GM19099 (cell line): ENCODE results near the gene CPED1.

Source experiments
- POLR2A ChIP-seq: IDR thresholded peaks from 3 replicates; pipeline ENCODE4 v1.6.1; 2011; ENCODE audit warnings: low read depth; ENCODE audit not compliant: insufficient read length; ENCODE audit errors: extremely low read depth

The CPED1 gene

DNA sequence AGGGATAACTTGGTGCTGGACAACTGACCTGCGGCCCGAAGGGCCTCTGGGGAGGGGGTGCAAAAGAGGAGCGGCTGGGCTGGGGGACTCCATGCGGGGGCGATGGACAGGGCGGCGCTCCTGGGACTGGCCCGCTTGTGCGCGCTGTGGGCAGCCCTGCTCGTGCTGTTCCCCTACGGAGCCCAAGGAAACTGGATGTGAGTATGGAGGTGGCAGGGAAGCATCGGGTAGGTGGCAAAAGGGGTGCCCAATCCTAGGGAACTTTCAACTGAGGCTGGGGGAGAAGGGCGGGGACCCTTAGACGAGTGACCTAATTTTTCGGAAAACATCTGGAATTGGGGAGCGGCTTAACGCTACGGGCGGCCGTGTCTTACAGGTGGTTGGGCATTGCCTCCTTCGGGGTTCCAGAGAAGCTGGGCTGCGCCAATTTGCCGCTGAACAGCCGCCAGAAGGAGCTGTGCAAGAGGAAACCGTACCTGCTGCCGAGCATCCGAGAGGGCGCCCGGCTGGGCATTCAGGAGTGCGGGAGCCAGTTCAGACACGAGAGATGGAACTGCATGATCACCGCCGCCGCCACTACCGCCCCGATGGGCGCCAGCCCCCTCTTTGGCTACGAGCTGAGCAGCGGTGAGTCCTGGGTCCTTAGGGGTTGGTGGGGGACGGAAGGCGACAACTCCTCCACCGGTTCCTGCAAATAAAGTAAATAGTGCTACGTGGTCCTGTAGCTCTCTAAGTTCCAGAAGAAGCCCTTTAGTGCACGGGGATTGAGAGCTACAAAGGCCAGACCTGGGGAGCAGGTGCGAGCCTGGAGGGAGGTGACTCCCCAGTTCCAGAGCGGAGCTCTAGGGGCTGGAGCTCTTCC lies 340.9 kb downstream of the CPED1 start:
- TF ChIP-seq POLR2A, result no peak

DNA sequence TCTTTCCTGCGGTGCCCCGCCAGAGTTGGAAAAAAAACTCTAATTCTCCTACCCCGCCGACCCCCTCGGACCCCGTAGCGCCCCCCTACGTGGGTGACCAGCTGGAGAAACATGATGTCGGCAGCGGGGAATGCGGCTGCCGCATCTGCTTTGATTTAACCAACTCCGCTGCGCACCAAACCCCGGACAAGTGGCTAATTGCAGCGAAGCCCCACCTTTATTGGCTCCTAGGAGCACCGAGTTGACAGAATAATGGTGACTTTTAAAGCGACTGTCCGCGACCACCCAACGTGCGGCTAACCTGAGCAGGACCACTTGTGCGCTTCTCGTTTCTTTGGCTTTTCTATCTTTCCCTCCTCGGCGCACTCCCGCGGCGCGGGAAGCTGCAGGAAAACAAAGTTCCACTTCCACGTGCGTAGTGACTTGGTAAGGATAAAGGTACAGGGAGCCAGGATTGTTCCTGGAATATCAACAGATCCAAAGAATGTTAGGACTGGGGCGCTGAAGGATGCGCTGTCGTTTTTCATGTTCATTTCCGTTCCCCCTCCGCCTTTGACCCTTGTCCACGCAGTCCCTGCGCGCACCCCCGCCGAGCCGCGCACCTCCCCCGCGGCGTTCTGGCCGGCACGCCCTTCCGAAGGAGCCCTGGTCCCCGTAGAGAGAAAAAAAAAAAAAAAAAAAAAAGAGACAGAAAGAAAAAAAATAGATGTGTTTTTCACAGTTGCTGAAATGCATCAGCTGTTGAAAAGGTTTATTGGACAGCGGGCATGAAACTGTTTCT lies 341.7 kb downstream of the CPED1 start:
- no peak for TF ChIP-seq POLR2A

DNA sequence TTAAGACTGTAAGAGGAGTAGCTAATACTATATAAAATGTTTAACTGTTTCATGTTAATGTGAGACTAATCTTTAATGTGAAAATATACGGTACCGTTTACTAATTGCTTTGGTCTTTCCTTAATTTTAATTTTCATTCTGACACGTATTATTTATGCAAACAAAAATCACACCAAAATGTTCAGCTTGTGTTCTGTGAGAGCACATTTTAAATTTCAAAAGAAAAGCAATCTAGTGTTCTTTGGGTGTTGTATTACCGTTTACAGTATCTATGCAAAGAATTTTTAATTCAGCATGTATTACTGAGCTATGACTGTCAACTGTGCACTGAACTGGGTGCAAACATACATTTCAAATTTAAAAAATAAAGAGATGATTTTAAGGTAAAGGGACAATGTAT lies 342.5 kb downstream of the CPED1 start:
- no peak for TF ChIP-seq POLR2A

DNA sequence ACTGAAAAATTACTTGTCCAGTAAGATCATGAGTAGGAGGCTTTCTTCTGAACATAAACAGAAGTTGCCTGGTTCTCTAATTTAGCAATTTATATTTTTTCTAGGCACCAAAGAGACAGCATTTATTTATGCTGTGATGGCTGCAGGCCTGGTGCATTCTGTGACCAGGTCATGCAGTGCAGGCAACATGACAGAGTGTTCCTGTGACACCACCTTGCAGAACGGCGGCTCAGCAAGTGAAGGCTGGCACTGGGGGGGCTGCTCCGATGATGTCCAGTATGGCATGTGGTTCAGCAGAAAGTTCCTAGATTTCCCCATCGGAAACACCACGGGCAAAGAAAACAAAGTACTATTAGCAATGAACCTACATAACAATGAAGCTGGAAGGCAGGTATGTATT lies 343.1 kb downstream of the CPED1 start:
- TF ChIP-seq POLR2A, result no peak

DNA sequence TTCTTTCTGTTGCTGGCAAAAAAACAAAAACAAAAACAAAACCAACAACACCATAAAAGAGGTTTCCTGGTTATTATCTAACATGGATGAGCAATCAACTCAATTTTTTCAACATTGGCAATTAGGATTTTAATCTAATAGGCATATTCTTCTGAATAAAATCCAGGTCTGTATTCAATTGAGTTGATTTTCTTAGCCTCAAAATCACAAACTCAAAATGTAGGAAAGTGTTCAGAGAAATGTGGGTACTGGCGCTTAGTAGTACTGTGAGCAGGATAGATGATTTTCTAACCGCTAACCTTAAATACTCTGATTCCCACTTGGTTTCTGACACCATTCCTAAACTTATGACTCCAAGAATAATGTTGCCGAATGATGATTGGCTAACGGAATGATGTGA lies 345.9 kb downstream of the CPED1 start:
- no peak for TF ChIP-seq POLR2A

DNA sequence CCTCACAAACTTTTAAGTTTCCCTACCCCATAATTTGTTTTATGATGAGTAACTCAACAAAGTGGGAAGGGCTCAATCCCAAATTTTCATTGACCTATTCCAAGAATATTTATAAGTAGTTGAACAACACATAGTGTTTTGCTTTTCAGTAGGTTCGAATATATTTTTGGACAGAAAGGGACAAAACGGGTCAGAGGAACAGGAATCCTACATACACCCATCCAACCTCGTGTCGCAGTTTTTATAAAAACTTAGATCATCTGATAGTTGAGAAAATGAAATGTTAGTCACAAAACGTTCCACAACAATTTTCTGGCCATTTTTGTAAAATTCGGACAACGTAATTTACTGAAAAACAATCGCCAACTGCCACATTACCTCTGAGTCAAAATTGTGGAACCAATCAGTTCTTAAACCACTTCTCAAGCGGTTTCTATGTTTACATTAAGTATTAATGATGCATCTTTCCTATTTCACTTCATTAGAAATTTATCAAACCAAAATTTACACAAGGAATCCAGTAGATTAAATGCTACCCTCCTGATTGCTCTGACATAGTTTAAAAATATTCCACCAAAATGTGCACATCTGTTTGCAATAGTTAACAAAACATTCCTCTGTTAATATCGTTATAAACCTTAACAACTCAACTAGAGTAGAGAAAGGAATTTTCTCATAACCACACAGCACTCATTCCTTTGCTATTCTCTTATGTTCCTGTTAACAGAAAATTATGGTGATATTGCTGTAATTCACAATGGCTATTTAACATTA lies 346.6 kb downstream of the CPED1 start:
- no peak for TF ChIP-seq POLR2A

DNA sequence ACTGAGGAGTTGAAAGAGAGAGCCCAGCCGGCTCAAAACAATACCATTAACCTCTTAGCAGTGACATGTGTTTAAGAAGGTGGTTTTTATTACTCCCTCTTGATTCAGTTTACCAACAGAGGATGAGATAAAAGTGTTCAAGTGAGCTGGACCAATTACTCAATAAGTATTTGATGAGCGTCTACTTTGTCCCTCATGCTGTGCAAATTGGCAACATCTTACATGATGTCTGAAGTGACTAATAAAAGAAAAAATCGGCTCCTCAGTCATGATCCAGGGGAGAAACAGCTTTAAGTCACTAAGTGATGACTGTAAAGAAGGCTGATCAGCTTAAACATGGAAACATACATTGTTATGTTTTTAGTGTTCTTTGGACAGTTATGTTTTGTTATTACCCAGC lies 348.1 kb downstream of the CPED1 start:
- no peak for TF ChIP-seq POLR2A

DNA sequence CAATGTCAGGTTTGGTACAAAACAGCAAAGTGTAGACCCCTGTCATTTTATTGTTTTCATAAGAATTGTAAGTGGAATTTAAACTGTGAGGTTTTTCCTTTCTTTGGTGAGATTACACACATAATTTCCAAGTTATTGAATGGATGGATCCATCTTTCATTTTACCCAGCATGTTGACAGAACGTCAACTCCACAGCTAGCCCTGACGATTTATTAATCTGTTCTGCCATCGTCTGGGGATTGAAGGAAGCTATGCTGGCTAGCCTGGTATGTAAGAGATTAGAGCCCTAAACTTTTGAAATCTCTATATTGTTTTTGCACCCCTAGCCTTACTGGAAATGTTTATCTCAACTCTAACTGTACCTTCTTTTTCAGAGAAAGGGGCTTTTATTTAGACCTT lies 348.9 kb downstream of the CPED1 start:
- no peak for TF ChIP-seq POLR2A

DNA sequence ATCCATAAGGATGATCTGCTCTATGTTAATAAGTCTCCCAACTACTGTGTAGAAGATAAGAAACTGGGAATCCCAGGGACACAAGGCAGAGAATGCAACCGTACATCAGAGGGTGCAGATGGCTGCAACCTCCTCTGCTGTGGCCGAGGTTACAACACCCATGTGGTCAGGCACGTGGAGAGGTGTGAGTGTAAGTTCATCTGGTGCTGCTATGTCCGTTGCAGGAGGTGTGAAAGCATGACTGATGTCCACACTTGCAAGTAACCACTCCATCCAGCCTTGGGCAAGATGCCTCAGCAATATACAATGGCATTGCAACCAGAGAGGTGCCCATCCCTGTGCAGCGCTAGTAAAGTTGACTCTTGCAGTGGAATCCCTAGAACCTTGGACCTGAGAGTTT lies 350.6 kb downstream of the CPED1 start:
- no peak for TF ChIP-seq POLR2A

DNA sequence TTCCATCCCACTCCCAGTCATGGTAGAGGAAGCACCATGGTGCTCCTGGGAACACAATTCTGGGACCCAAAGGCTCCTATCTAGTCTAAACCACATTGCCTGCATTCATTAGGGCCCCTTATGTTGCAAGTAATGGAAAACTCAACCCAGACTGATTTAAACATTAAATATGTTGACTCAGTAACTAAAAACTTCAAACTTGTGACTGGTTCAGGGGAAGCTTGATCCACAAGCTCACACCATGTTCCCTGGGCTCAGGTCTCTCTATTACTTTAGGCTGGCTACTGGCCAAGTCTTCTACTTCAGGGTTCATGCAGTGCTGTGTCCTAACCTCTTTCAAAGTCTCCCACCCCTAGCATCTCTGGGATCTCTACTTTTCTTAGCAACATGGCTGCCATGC lies 353.4 kb downstream of the CPED1 start:
- TF ChIP-seq POLR2A, result no peak

DNA sequence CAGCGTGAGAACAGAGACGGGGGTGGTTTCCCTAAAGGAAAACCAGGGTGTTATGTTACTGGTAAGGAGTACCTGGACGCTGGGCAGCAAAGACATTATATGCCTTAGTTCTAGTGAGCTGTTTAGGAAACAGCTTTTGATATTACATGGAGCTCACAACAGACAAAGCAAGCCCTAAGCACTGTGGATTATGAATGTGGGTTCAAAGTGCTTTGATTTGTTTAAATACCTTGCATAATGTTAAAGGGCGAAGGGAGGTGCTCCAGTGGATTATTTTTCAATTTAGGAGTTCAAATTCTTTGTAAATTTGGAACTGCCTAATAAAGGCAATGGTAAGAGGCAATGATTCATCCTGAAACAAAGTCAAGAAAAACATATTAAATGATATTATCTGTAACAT lies 354.1 kb downstream of the CPED1 start:
- no peak for TF ChIP-seq POLR2A

DNA sequence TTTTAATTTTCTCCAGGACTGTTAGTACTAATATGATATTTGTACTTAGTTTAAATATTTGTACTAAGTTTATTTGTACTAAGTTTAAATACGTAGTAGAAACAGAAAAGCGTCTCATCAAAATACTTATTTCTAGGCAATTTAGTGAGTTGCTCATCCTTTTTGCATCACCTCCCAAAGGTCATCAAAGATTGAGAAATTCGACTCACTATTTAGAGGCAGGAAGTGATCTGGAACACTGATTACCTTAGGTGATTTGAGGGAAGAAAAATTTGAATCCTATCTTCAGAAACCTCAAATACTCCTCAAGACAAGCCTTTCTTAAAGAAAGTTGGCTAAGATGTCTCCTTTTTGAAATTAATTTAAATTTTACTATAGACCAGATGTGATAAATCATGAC lies 354.8 kb downstream of the CPED1 start:
- no peak for TF ChIP-seq POLR2A

DNA sequence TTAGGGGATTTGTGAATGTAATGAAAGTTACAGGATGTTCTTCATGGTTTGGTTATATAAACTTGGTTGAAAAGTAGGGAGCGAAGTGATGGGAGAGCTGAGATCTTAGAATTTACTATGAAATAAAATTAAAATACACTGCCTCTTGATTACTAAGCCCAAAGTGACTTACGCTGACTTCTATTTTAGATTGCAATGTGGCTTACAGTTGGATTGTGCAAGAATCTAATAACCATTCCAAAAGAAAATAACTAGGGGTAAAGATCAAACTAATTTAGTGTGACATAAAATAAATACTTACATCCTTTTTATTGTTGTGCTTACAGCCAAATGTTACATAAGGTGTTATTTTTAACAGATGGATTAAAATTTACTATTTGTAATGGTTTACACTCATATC lies 355.6 kb downstream of the CPED1 start:
- no peak for TF ChIP-seq POLR2A

DNA sequence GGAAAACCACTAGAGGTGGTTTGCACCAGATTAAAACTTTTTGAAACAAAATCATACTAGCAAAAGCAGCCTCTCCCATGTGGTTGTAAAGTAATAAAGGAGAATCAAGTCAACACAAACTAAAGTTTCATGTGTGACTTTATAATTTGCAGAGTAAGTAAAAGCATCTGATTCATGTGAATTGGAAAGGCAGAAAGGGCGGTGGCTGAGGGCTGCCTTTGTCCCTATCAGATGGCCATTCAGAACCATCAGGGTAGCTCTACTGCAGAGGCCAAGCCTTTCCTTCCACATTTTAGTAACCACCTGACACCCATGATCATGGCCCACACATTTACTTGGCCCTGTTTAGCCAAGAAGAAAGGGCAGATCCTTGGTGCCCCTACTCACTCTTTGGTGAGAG lies 356.0 kb downstream of the CPED1 start:
- no peak for TF ChIP-seq POLR2A
